Astrocyte (in vitro differentiated cells and primary cell): ENCODE results near the gene TTC23L. TPM values are rescaled to one million over a fixed set of nuclear protein-coding genes. Genes with fewer than 3 reads are reported as not detected.

Source experiments
- DNase-seq: peaks from one replicate; pipeline ENCODE4 v3.0.0-alpha.2; 2010; ENCODE audit warnings: low read depth
- FAIRE-seq: peaks from 2 replicates; lab custom pipeline; 2011; peaks lifted over from hg19 to GRCh38; lab: Jason Lieb, UNC
- H2AFZ ChIP-seq: 2 replicates; pipeline ENCODE4 v1.6.0; 2012; ENCODE audit warnings: low read depth, low read length, inconsistent platforms
- H3K27ac ChIP-seq: 2 replicates; pipeline ENCODE4 v1.5.1; 2011; ENCODE audit warnings: low read depth, low read length, inconsistent platforms
- H3K27me3 ChIP-seq: 2 replicates; pipeline ENCODE4 v1.6.0; 2011; ENCODE audit warnings: low read length, inconsistent platforms; ENCODE audit not compliant: insufficient read depth
- H3K36me3 ChIP-seq: 2 replicates; pipeline ENCODE4 v1.5.1; 2011; ENCODE audit warnings: low read length, inconsistent platforms; ENCODE audit not compliant: insufficient read depth
- H3K4me1 ChIP-seq: 2 replicates; pipeline ENCODE4 v1.5.1; 2011; ENCODE audit warnings: low read length, inconsistent platforms; ENCODE audit not compliant: insufficient read depth
- H3K4me2 ChIP-seq: 2 replicates; pipeline ENCODE4 v1.6.0; 2012; ENCODE audit warnings: low read length, inconsistent platforms
- H3K4me3 ChIP-seq: 2 replicates; pipeline ENCODE4 v1.5.1; 2011; ENCODE audit warnings: low read depth, mild to moderate bottlenecking, low read length, inconsistent platforms; ENCODE audit not compliant: insufficient read depth
- H3K79me2 ChIP-seq: 2 replicates; pipeline ENCODE4 v1.6.0; 2012; ENCODE audit warnings: mild to moderate bottlenecking, low read length, inconsistent platforms; ENCODE audit not compliant: insufficient read depth
- H3K9ac ChIP-seq: 2 replicates; pipeline ENCODE4 v1.6.0; 2012; ENCODE audit warnings: mild to moderate bottlenecking, low read length, inconsistent platforms
- H3K9me3 ChIP-seq: 2 replicates; pipeline ENCODE4 v1.5.1; 2012; ENCODE audit warnings: low read depth, mild to moderate bottlenecking, low read length, inconsistent platforms; ENCODE audit not compliant: insufficient read depth
- H4K20me1 ChIP-seq: 2 replicates; pipeline ENCODE4 v1.6.0; 2012; ENCODE audit warnings: low read length, inconsistent platforms; ENCODE audit not compliant: insufficient read depth
- H3K27ac Mint-ChIP-seq: one replicate; pipeline ENCODE4 v1.8.0; 2021; ENCODE audit warnings: mild to moderate bottlenecking, mixed read lengths; ENCODE audit not compliant: unreplicated experiment
- H3K27me3 Mint-ChIP-seq: one replicate; pipeline ENCODE4 v1.8.0; 2021; ENCODE audit warnings: low read depth, mixed read lengths; ENCODE audit not compliant: unreplicated experiment
- H3K36me3 Mint-ChIP-seq: one replicate; pipeline ENCODE4 v1.8.0; 2021; ENCODE audit warnings: low read depth, mixed read lengths; ENCODE audit not compliant: unreplicated experiment
- H3K4me1 Mint-ChIP-seq: one replicate; pipeline ENCODE4 v1.8.0; 2021; ENCODE audit warnings: low read depth, mixed read lengths; ENCODE audit not compliant: unreplicated experiment
- H3K4me3 Mint-ChIP-seq: one replicate; pipeline ENCODE4 v1.8.0; 2021; ENCODE audit warnings: mild to moderate bottlenecking, moderate library complexity, mixed read lengths; ENCODE audit not compliant: unreplicated experiment
- H3K9me3 Mint-ChIP-seq: one replicate; pipeline ENCODE4 v1.8.0; 2021; ENCODE audit warnings: mild to moderate bottlenecking, mixed read lengths; ENCODE audit not compliant: unreplicated experiment
- EZH2 ChIP-seq: IDR thresholded peaks from 2 replicates; pipeline ENCODE4 v1.6.1; 2012; ENCODE audit warnings: mild to moderate bottlenecking, low read length, inconsistent platforms; ENCODE audit not compliant: insufficient read depth
- total RNA-seq: library from RNA; stranded (reverse); gene quantifications from 2 replicates; pipeline ENCODE4 v1.2.1, GENCODE V29; 2021
- TF ChIP-seq, protein P1 (sequence below): IDR thresholded peaks from 2 replicates; pipeline ENCODE4 v1.5.1; 2011; ENCODE audit warnings: low read depth, mild to moderate bottlenecking, inconsistent platforms, low read length, moderate library complexity; ENCODE audit not compliant: insufficient read depth

Gene TTC23L
- total RNA-seq, 1 donor from 2014 or later: 0.16 TPM

DNA sequence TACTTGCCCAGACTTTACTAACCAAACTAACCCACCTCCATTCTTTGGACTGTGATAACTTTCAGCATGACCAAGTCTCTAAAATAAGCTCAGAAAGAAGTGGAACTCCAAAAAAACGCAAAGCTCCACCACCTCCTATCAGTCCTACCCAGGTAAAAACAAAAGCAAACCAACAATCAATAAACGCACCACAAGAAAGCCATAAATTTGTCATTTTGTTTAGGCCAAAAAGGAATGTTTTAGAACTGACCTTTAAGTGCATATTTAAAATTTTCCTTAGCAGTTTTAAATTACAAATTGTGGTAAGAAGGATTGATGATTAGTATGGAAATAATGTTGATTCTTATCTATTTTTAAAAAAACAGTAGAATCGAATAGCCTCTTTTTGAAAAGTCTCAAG, 25.5 kb upstream of the TTC23L start:
- DNase-seq (peak; percentile 40), FAIRE-seq (no peak)
- H3K9me3 Mint-ChIP-seq: no peaks in the 10 kb centered on the region
- no peaks in the 10 kb centered on the region for H3K9me3 ChIP-seq
- H3K4me1 Mint-ChIP-seq: peaks cover 17% of the 10 kb centered on the region
- peaks cover 40% of the 10 kb centered on the region for H3K36me3 ChIP-seq
- no peak overlapping the region for H3K27ac ChIP-seq
- H3K79me2 ChIP-seq: peaks cover under 1% of the 10 kb centered on the region
- no peak overlapping the region for H3K4me2 ChIP-seq
- peaks cover 16% of the 10 kb centered on the region for H3K4me1 ChIP-seq
- no peak overlapping the region for H3K4me3 Mint-ChIP-seq
- no peak overlapping the region for H2AFZ ChIP-seq
- H3K4me3 ChIP-seq: no peak overlapping the region
- no peaks in the 10 kb centered on the region for H3K27me3 Mint-ChIP-seq
- H3K36me3 Mint-ChIP-seq: peaks cover 12% of the 10 kb centered on the region
- no peak overlapping the region for H3K9ac ChIP-seq
- no peak for TF ChIP-seq EZH2
- TF ChIP-seq, protein P1, sequence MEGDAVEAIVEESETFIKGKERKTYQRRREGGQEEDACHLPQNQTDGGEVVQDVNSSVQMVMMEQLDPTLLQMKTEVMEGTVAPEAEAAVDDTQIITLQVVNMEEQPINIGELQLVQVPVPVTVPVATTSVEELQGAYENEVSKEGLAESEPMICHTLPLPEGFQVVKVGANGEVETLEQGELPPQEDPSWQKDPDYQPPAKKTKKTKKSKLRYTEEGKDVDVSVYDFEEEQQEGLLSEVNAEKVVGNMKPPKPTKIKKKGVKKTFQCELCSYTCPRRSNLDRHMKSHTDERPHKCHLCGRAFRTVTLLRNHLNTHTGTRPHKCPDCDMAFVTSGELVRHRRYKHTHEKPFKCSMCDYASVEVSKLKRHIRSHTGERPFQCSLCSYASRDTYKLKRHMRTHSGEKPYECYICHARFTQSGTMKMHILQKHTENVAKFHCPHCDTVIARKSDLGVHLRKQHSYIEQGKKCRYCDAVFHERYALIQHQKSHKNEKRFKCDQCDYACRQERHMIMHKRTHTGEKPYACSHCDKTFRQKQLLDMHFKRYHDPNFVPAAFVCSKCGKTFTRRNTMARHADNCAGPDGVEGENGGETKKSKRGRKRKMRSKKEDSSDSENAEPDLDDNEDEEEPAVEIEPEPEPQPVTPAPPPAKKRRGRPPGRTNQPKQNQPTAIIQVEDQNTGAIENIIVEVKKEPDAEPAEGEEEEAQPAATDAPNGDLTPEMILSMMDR: no peak
- no peaks in the 10 kb centered on the region for H3K27me3 ChIP-seq
- peak overlapping the region; percentile 69 for H3K27ac Mint-ChIP-seq
- H4K20me1 ChIP-seq: peaks cover under 1% of the 10 kb centered on the region

GRCh38 chr5:34817558-34818351, 21.2 kb upstream of the TTC23L start:
- TF ChIP-seq EZH2: no peak
- TF ChIP-seq, protein P1: no peak
- H3K27ac ChIP-seq: peak overlapping the region; percentile 56
- FAIRE-seq (peak; percentile 13), DNase-seq (peak; percentile 83)
- no peaks in the 10 kb centered on the region for H3K27me3 ChIP-seq
- H3K4me1 ChIP-seq: peaks cover 4% of the 10 kb centered on the region
- no peaks in the 10 kb centered on the region for H3K27me3 Mint-ChIP-seq
- H3K9ac ChIP-seq: no peak overlapping the region
- H4K20me1 ChIP-seq: peaks cover 8% of the 10 kb centered on the region
- H3K4me3 ChIP-seq: no peak overlapping the region
- H3K4me2 ChIP-seq: peak overlapping the region; percentile 8
- H3K9me3 Mint-ChIP-seq: no peaks in the 10 kb centered on the region
- no peak overlapping the region for H3K4me3 Mint-ChIP-seq
- peak overlapping the region; percentile 74 for H3K27ac Mint-ChIP-seq
- no peaks in the 10 kb centered on the region for H3K79me2 ChIP-seq
- H3K36me3 ChIP-seq: peaks cover 54% of the 10 kb centered on the region
- H2AFZ ChIP-seq: no peak overlapping the region
- peaks cover 17% of the 10 kb centered on the region for H3K36me3 Mint-ChIP-seq
- peaks cover 22% of the 10 kb centered on the region for H3K4me1 Mint-ChIP-seq
- H3K9me3 ChIP-seq: no peaks in the 10 kb centered on the region

DNA sequence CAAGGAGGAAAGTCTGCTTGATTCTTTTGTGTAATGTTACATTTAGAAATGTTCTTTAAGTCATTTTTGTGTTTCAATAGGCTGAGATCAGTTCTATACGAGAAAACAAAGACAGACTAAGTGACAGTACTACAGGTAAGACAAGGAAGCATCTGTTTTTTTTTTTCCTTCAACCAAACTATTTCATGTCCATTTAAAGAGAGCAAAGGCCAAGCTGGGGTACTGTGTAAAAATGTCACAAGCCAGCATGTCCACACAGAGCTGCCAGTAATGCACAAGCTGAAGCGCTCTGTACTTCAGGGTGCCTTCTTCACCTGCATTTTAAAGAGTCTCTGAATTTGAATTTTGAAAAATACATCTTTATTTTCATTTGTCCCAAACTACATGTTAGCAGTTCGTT, 20.2 kb upstream of the TTC23L start:
- Mint-ChIP-seq H3K4me1 (peaks cover 17% of the 10 kb centered on the region), H3K4me3 (no peak overlapping the region), H3K27ac (no peak overlapping the region), H3K9me3 (no peaks in the 10 kb centered on the region), H3K27me3 (no peaks in the 10 kb centered on the region), H3K36me3 (peaks cover 16% of the 10 kb centered on the region)
- Histone ChIP-seq H4K20me1 (peaks cover 13% of the 10 kb centered on the region), H3K79me2 (peaks cover 2% of the 10 kb centered on the region), H3K9ac (no peak overlapping the region), H3K9me3 (no peaks in the 10 kb centered on the region), H3K36me3 (peaks cover 58% of the 10 kb centered on the region), H3K4me1 (peaks cover 4% of the 10 kb centered on the region), H3K27ac (no peak overlapping the region), H3K27me3 (no peaks in the 10 kb centered on the region), H2AFZ (no peak overlapping the region), H3K4me3 (no peak overlapping the region), H3K4me2 (no peak overlapping the region)
- no peak for FAIRE-seq
- DNase-seq: no peak
- no peak for TF ChIP-seq EZH2
- TF ChIP-seq, protein P1: no peak
